ENCODE data around the gene PAPLN.

DNA sequence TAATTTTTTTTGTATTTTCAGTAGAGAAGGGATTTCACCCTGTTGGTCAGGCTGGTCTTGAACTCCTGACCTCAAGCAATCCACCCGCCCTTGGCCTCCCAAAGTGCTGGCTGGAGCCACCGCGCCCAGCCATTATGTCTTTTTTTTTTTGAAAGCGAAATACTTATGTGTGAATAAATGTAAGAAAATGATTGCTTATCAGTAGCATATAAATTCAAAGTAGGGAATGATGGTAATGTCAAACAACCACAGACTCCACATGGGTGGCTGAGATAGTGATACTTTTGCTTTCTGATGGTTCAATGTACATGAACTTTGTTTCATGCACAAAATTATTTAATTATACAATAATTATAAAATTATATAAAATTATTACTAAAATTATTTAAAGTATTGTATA is 75.8 kb downstream of the PAPLN start:
- TF ChIP-seq GABPA (IDR thresholded peaks at IDR 0.05; ENCODE audit: low read depth): no peak
- no peak for TF ChIP-seq CTCF (IDR thresholded peaks at IDR 0.05; ENCODE audit: insufficient read depth, low read length)
- no peak for TF ChIP-seq REST (IDR thresholded peaks at IDR 0.05; ENCODE audit: insufficient replicate concordance, low read depth)

Measured in HL-60 (cell line).